NOMO-1 (cell line): ENCODE data around the gene ZPR1.

Experiments used
- DNase-seq, 2 experiments: peaks; one replicate each; lab custom pipeline; 2025; ENCODE audit not compliant: unreplicated experiment in 2 of 2; lab: John Stamatoyannopoulos, UW

Gene ZPR1

DNA sequence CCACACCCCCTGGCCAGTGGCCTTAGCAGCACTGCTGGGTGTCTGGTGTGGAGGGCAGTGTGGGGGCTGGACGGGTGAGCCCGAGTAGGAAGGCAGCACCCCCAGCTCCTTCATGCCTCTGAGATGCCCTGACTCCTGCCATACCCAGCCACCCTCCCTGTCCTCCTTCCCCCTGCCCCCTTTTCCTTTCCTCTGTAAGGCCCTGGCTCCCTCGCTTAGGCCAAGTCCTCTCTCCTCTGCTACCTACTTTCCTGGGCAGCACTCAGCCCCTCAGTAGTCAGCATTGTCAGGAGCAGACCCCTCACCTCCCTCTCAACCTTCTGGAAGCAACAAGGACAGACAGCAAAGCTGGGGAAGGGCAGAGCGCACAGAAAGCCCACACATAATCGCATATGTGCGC, 63.0 kb downstream of the ZPR1 start:
- DNase-seq: no peak
